ENCODE data around the gene EIF5A.
A peak's percentile ranks its signal among the peaks of the same experiment; 100 is the strongest.

Gene EIF5A

DNA sequence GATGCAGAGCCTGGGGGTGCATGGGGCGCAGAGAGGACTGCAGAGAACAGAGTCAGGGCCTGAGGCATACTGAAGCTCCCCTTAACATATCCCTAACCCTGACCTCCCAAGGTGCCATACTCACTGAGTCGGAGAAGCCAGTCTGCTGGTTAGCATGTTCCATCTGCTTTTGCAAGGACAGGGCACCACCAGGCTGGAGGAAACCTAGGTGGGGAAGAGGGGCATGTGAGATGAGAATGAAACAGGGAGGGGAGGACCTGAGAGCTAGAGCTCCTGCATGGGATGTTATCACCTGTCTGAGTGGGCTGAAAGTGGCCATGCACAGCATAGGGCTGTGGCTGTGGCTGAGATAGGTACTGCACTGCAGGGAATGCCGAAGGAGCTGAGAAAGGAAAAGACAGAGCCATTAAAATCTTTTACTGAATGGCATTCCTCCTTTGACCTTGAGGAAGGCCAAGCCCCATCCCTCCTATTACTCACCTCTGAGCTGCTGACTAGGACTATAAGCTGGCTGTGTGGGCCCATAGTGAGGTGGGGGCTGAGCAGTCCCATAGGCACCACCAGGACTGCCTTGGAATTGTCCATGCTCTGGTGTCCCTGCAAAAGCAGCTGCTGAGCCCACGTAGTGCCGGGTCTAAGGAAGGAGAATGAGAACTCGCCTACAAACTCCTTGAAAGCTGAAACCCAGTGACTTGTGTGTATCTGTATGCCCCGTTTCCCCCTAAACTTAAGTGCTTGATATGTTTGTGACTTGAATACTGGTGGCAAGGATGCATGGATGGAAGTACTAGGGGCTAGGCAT is 5.9 kb downstream of the EIF5A start:
- no peak for DNase-seq (ENCODE audit: low read depth)

DNA sequence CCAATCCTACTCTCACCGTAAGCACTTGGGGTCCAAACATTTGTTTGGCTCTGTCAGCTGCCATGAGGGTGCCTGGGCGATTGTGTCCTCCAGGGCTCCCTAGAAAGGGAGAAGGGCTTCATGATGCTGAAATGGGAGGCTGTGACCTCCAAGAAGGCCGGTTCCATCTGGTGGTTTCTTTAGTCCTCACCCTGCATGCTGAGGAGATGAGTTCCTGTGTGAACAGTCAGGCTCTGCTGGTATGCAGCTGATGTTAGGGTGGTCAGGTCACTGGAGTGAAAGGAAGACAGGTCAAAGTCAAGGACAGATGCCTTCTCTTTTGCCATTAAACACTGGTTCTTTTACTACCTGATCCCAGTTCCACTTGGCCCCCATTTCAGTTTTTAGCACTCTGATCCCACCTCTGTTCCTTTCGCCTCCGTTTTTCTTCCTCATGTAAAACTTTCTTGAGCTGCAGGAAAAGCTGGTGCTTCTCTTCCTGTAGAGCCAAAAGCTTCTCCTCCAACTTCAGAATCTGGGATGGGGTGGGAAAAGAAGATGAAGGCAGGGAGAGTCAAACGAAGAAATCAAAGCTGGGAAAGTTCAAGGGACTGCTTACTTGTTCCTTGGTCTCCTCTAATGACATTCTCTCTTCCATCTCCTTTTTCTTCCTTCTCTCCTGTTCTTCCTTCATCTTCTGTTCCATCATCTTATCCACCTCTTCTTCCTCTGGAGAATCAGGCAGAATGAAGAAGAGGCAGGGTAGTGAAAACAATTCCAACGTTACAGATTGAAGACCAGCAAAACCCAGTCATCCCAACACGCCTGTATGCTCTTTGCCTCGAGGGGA is 6.7 kb downstream of the EIF5A start:
- no peak for DNase-seq (ENCODE audit: low read depth)

- no peak for DNase-seq (ENCODE audit: low read depth)
These were observed 7.5 kb downstream of the EIF5A start, which contains the start of gene GPS2 for GRCh38 chr17:7314719-7315569. TSS of gene GPS2 (minus strand) at chr17:7315360. CDS start at chr17:7315052, 308 bp downstream.

GRCh38 chr17:7315570-7316235 is 8.3 kb downstream of the EIF5A start:
- DNase-seq (ENCODE audit: low read depth) = no peak

DNA sequence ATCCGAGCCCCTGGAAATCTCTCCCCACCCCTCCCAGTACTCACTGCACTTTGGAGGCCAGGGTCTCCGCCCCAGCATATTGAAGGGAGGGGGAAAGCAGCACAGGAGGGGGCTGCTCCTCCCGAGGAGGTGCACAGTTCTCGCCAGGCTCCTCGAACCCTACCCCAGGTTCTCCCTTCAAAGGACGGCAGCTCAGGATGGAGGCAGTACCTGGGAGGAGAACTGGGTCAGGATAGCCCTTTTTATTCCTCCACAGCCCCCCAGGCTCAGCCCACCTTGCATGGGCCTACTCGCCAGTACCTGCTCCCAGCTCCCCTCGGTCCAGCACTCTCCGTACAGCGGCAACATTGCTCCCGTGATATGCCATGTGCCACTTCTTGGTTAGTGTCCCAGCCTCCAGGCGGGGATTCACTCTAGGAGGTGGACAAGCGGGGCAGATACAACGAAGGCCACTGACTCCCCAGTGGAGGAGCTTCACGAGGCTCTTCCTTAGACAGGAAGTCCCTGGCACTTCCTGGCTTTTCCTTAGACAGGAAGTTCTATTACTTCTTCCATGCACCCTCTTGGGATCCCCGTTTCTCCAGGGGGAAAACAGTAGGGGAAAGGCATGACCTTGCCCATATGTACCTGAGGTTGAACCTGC is 9.9 kb downstream of the EIF5A start:
- DNase-seq (ENCODE audit: low read depth) = no peak

DNA sequence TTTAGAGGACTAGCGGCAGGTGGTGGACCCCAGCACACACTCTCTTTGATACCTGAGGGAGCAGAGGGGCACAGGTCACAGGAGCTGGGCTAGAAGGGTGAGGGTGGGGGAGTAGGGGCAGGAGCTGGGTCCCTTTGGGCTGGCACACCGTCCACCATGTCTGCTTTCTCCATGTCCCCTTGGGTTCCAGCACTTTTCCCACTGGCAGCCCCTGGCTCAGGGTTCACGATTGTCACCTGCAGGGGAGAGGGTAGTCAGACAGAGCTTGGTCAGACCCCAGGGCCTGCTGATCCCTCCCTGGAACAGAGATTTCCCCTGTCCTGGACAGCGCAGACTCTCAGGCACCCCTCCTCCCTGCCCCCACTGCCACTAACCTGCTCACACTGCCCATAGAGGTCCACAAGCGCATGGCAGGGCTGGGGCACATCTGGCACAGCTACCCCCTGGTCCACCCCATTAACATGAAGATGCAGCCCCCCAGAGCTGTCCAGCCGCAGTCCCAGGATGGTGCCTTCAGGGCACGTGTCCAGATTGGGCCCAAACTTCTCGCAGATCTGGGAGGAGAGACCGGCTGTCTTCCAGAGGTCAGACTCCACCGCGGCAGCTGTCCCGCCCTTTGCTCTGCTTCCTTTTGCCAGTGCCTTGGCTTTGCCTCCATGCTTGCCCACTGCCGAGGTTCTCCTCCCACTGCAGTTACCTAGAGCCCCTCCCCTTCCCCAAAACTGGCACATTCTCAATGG is 10.9 kb downstream of the EIF5A start:
- no peak for DNase-seq (ENCODE audit: low read depth)

DNA sequence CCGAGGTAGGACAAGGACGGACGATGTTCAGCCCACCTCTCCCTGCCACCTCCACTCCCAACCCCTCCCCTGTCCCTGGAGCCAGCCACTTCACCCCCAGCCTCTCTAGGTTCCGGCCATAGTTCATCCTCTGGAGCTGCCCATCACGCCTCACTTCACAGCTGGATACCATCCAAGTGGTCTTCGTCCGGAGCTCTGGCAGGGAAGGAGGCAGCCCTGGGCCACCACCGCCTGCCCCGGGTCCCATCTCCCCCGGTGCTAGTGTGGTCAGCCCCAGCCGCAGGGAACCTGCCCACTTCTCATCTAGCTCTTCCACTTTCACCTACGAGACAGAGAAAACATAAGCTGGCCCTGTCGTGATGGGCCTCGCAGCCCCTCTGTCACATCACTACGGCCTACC is 14.0 kb downstream of the EIF5A start:
- DNase-seq (ENCODE audit: low read depth) = no peak

- DNase-seq (ENCODE audit: low read depth) = no peak
These were observed 15.2 kb downstream of the EIF5A start for GRCh38 chr17:7322520-7323194.

GRCh38 chr17:7323731-7324437 is 16.5 kb downstream of the EIF5A start:
- no peak for DNase-seq (ENCODE audit: low read depth)

DNA sequence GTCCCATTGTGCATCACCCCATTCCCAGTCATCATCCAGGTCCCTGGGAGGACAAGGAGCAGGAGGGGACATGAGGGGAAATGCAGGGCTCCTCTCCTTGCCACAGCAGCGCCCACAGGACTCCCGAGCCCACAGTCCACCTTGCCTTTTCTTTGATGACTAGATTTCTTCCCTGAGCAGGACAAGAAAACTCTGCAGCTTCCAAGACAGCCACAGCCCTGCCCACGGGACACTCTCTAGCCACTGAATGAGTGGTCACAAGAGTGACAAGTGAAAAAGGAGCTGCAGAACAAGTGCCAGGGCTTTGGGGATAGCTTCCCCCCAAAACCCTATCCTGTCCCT is 17.0 kb downstream of the EIF5A start:
- no peak for DNase-seq (ENCODE audit: low read depth)

GRCh38 chr17:7325031-7325528 is 17.7 kb downstream of the EIF5A start:
- no peak for DNase-seq (ENCODE audit: low read depth)

DNA sequence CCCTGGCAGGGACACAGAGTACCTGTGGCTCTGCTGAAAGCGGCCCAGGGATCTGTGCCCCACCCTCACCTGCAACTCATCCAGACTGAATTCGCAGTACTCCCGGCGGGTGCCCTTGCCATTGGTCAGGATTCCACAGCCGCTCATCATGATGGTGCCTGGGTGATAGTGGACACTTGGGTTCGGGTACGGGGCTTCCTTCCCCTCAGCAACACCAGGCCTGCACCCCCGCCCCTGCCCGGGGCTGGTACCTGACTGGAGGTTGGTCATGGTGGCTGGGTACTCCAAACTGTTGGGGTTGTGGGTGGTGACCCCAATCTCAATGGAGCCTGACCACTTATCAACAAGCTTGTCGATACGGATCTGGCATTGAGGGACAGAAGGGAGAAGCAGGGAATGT is 18.8 kb downstream of the EIF5A start:
- DNase-seq (ENCODE audit: low read depth) = no peak

- no peak for DNase-seq (ENCODE audit: low read depth)
These were observed 19.6 kb downstream of the EIF5A start for GRCh38 chr17:7327056-7327455.

- no peak for DNase-seq (ENCODE audit: low read depth)
These were observed 20.1 kb downstream of the EIF5A start for GRCh38 chr17:7327501-7327900.

DNA sequence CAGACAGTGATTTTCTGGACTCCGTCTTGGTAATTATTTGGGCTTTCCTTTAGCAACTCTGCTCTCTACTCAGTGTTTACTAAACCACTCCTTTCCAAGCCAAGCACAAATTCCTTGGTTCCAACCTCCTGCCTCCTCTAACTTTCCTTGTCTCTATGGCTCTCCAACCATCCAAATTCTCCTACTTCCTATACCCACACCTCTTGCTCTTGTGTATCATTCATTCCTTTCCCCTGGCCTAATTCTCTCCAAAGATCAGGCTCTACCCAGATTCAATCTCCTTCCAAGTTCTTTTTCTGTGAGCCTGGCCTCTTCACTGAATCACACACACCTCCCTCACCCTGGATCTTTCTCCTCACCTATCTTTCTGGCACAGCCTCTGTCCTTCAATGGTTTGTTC is 20.6 kb downstream of the EIF5A start:
- DNase-seq (ENCODE audit: low read depth) = no peak

DNA sequence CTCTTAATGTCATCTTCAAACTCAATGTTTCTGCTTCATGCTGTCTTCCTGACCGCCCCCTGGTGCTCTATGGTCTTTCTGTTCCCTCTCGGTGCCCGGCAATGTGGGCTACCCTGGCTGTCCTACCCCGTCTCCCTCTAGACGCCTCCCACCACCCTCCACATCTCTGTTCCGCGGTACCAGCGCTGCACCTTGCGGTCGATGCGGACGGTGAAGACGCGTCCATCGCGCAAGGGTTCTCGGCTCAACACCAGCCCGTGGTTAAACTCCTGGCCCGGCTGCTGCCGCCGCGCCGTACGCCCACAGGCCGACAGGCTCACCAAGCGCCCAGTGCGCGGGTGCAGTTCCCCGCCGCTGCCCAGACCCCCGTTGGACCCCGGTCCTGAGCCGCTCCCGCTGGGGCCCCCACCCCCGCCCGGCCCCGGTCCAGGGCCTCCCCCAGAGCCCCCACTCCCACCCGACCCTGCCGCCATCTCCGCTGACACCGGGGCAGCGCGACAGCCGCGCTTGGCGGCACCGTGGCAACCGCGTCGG is 21.5 kb downstream of the EIF5A start, which contains the start of gene NEURL4:
NEURL4 (minus strand) TSS at position 496 of the 534 bp plus-strand sequence; CDS start at position 473, 23 bp downstream.
- DNase-seq (ENCODE audit: low read depth) = no peak

GRCh38 chr17:7329374-7329996 is 22.1 kb downstream of the EIF5A start:
- peak; percentile 95 for DNase-seq (ENCODE audit: low read depth)

GRCh38 chr17:7329997-7330637 is 22.7 kb downstream of the EIF5A start:
- DNase-seq (ENCODE audit: low read depth) = no peak

Measured in GM04503 (cell line).